Measurements from ENCODE around the gene NGRN.

NGRN gene

GRCh38 chr15:90232941-90233386 lies 32.5 kb upstream of the NGRN start:
- no peak overlapping the region for H3K23ac ChIP-seq (ENCODE audit: low read depth, low read length, poor library complexity)
- DNase-seq (ENCODE audit: low spot score): no peak

GRCh38 chr15:90233387-90234095 lies 31.9 kb upstream of the NGRN start, which contains the start of gene CIB1:
CIB1 (minus strand) TSS chr15:90233941; CDS start chr15:90233885, 56 bp downstream.
- DNase-seq (ENCODE audit: low spot score): peak; percentile 92
- Histone ChIP-seq H3K4me1 (ENCODE audit: control insufficient read depth in 2 of 2, insufficient read depth in 1 of 2, low read depth in 1 of 2, low read length in 2 of 2) (peaks cover 2 to 5% of the 10 kb centered on the region in 2 donors), H2BK12ac (ENCODE audit: low read length) (no peak within 1 kb of the TSS), H3K14ac (ENCODE audit: low read length) (no peak within 1 kb of the TSS), H3K4me2 (ENCODE audit: insufficient read depth, low read length, poor library complexity, severe bottlenecking) (peak within 1 kb of the TSS; percentile 92), H3K27me3 (ENCODE audit: control insufficient read depth in 3 of 3, insufficient read depth in 3 of 3, low read depth in 1 of 3, low read length in 3 of 3) (no peaks in the 10 kb centered on the region), H2AK5ac (ENCODE audit: low read depth, low read length) (no peak within 1 kb of the TSS), H3K4ac (ENCODE audit: low read length) (no peak within 1 kb of the TSS), H3K9ac (ENCODE audit: low read depth, low read length, poor library complexity) (peak within 1 kb of the TSS; percentile 83), H3K36me3 (replicated peaks in 1 of 2; ENCODE audit: control insufficient read depth in 2 of 2, insufficient read depth in 2 of 2, low read length in 2 of 2) (peaks cover 19 to 41% of the 10 kb centered on the region in 2 donors), H3K4me3 (ENCODE audit: low read length in 2 of 2) (peak within 1 kb of the TSS; percentile 78 to 90), H3K18ac (ENCODE audit: low read length) (peak within 1 kb of the TSS; percentile 90), H3K23ac (ENCODE audit: low read depth, low read length, poor library complexity) (peak within 1 kb of the TSS; percentile 74), H4K91ac (ENCODE audit: low read depth, low read length, poor library complexity) (no peak within 1 kb of the TSS), H2AFZ (ENCODE audit: low read length) (peak within 1 kb of the TSS; percentile 98), H3K79me1 (ENCODE audit: low read depth, low read length) (no peaks in the 10 kb centered on the region), H2BK15ac (ENCODE audit: low read length) (no peak within 1 kb of the TSS), H2BK5ac (ENCODE audit: low read length) (peak within 1 kb of the TSS; percentile 44), H4K8ac (ENCODE audit: low read depth, low read length) (no peak within 1 kb of the TSS), H3K27ac (replicated peaks; ENCODE audit: low read length) (no peak within 1 kb of the TSS), H3K9me3 (replicated peaks in 1 of 2; ENCODE audit: control insufficient read depth in 2 of 2, insufficient read depth in 1 of 2, low read depth in 1 of 2, low read length in 2 of 2) (no peaks in the 10 kb centered on the region), H2BK120ac (ENCODE audit: low read depth, low read length) (no peak within 1 kb of the TSS)
- no CpG with 5 or more reads among the region's 63 CpGs for WGBS, 2 donors (ENCODE audit: extremely low coverage in 2 of 2, insufficient read length in 2 of 2, insufficient replicate concordance in 1 of 2)

More at GRCh38 chr15:90232941-90233386, 32.5 kb upstream of the NGRN start:
- Histone ChIP-seq H3K27ac (replicated peaks; ENCODE audit: low read length) (no peak overlapping the region), H3K4ac (ENCODE audit: low read length) (no peak overlapping the region), H2BK12ac (ENCODE audit: low read length) (no peak overlapping the region), H2AK5ac (ENCODE audit: low read depth, low read length) (no peak overlapping the region), H3K4me1 (ENCODE audit: control insufficient read depth in 2 of 2, insufficient read depth in 1 of 2, low read depth in 1 of 2, low read length in 2 of 2) (peaks cover 2 to 5% of the 10 kb centered on the region in 2 donors), H3K14ac (ENCODE audit: low read length) (no peak overlapping the region), H4K91ac (ENCODE audit: low read depth, low read length, poor library complexity) (no peak overlapping the region), H2BK5ac (ENCODE audit: low read length) (no peak overlapping the region), H3K4me3 (ENCODE audit: low read length in 2 of 2) (peak overlapping the region; percentile 78 to 90), H3K79me1 (ENCODE audit: low read depth, low read length) (no peaks in the 10 kb centered on the region), H3K18ac (ENCODE audit: low read length) (no peak overlapping the region), H3K9ac (ENCODE audit: low read depth, low read length, poor library complexity) (peak overlapping the region; percentile 83), H3K4me2 (ENCODE audit: insufficient read depth, low read length, poor library complexity, severe bottlenecking) (peak overlapping the region; percentile 92), H2AFZ (ENCODE audit: low read length) (peak overlapping the region; percentile 98), H2BK120ac (ENCODE audit: low read depth, low read length) (no peak overlapping the region), H3K27me3 (ENCODE audit: control insufficient read depth in 3 of 3, insufficient read depth in 3 of 3, low read depth in 1 of 3, low read length in 3 of 3) (no peaks in the 10 kb centered on the region), H2BK15ac (ENCODE audit: low read length) (no peak overlapping the region), H4K8ac (ENCODE audit: low read depth, low read length) (no peak overlapping the region), H3K9me3 (replicated peaks in 1 of 2; ENCODE audit: control insufficient read depth in 2 of 2, insufficient read depth in 1 of 2, low read depth in 1 of 2, low read length in 2 of 2) (no peaks in the 10 kb centered on the region), H3K36me3 (replicated peaks in 1 of 2; ENCODE audit: control insufficient read depth in 2 of 2, insufficient read depth in 2 of 2, low read length in 2 of 2) (peaks cover 24 to 43% of the 10 kb centered on the region in 2 donors)
- no CpG with 5 or more reads among the region's 9 CpGs for WGBS, 2 donors (ENCODE audit: extremely low coverage in 2 of 2, insufficient read length in 2 of 2, insufficient replicate concordance in 1 of 2)

GRCh38 chr15:90234096-90234988 lies 31.1 kb upstream of the NGRN start, which contains the start of gene GDPGP1:
GDPGP1 (plus strand) TSS chr15:90234209; CDS start chr15:90240909, 6,700 bp downstream.
- no peaks in the 10 kb centered on the region for H3K9me3 ChIP-seq (replicated peaks in 1 of 2; ENCODE audit: control insufficient read depth in 2 of 2, insufficient read depth in 1 of 2, low read depth in 1 of 2, low read length in 2 of 2)
- peaks cover 2 to 5% of the 10 kb centered on the region in 2 donors for H3K4me1 ChIP-seq (ENCODE audit: control insufficient read depth in 2 of 2, insufficient read depth in 1 of 2, low read depth in 1 of 2, low read length in 2 of 2)
- peak within 1 kb of the TSS; percentile 78 to 90 for H3K4me3 ChIP-seq (ENCODE audit: low read length in 2 of 2)
- H3K23ac ChIP-seq (ENCODE audit: low read depth, low read length, poor library complexity): peak within 1 kb of the TSS; percentile 74
- H2AK5ac ChIP-seq (ENCODE audit: low read depth, low read length): no peak within 1 kb of the TSS
- H3K9ac ChIP-seq (ENCODE audit: low read depth, low read length, poor library complexity): peak within 1 kb of the TSS; percentile 83
- peak within 1 kb of the TSS; percentile 90 for H3K18ac ChIP-seq (ENCODE audit: low read length)
- H2BK5ac ChIP-seq (ENCODE audit: low read length): peak within 1 kb of the TSS; percentile 44
- no peak for DNase-seq (ENCODE audit: low spot score)
- H3K36me3 ChIP-seq (replicated peaks in 1 of 2; ENCODE audit: control insufficient read depth in 2 of 2, insufficient read depth in 2 of 2, low read length in 2 of 2): peaks cover 12 to 36% of the 10 kb centered on the region in 2 donors
- H3K27me3 ChIP-seq (ENCODE audit: control insufficient read depth in 3 of 3, insufficient read depth in 3 of 3, low read depth in 1 of 3, low read length in 3 of 3): no peaks in the 10 kb centered on the region
- no peak within 1 kb of the TSS for H4K8ac ChIP-seq (ENCODE audit: low read depth, low read length)
- H4K91ac ChIP-seq (ENCODE audit: low read depth, low read length, poor library complexity): no peak within 1 kb of the TSS
- H2BK15ac ChIP-seq (ENCODE audit: low read length): no peak within 1 kb of the TSS
- no peak within 1 kb of the TSS for H2BK120ac ChIP-seq (ENCODE audit: low read depth, low read length)
- H3K4me2 ChIP-seq (ENCODE audit: insufficient read depth, low read length, poor library complexity, severe bottlenecking): peak within 1 kb of the TSS; percentile 92
- H3K27ac ChIP-seq (replicated peaks; ENCODE audit: low read length): no peak within 1 kb of the TSS
- no peaks in the 10 kb centered on the region for H3K79me1 ChIP-seq (ENCODE audit: low read depth, low read length)
- no peak within 1 kb of the TSS for H2BK12ac ChIP-seq (ENCODE audit: low read length)
- peak within 1 kb of the TSS; percentile 98 for H2AFZ ChIP-seq (ENCODE audit: low read length)
- no CpG with 5 or more reads among the region's 49 CpGs for WGBS, 2 donors (ENCODE audit: extremely low coverage in 2 of 2, insufficient read length in 2 of 2, insufficient replicate concordance in 1 of 2)
- no peak within 1 kb of the TSS for H3K14ac ChIP-seq (ENCODE audit: low read length)
- H3K4ac ChIP-seq (ENCODE audit: low read length): no peak within 1 kb of the TSS

Data from neuronal stem cell (in vitro differentiated cells).